Caco-2 (cell line): ENCODE measurements around the gene SSH2. TPM values are rescaled to one million over a fixed set of nuclear protein-coding genes. Genes with fewer than 3 reads are reported as not detected.

ENCODE experiments used
- BruUV-seq: library from RNA; stranded (reverse); fragments of 400-500 nt; replicated peaks from 2 replicates; lab custom pipeline; 2021; lab: Mats Ljungman, UMichigan
- CTCF ChIA-PET: fragments of 300-600 bp; sonication (Branson Sonifier 250); formaldehyde crosslinking; loops from one replicate; lab custom pipeline; 2022; ENCODE audit warnings: antibody characterized with exemption; lab: Charles Lee
- POLR2A ChIA-PET: fragments of 300-600 bp; sonication (Branson Sonifier 250); formaldehyde crosslinking; loops from one replicate; lab custom pipeline; 2022; ENCODE audit warnings: antibody characterized with exemption; lab: Charles Lee
- DNase-seq, 2 experiments: peaks; one replicate each; pipeline versions ENCODE4 v3.0.0 to v3.0.0-alpha.2; 2020 to 2022
- H3K27me3 ChIP-seq: replicated peaks from 2 replicates; pipeline ENCODE4 v1.6.0; 2011; ENCODE audit warnings: low read length; ENCODE audit not compliant: control insufficient read depth, insufficient read depth
- H3K36me3 ChIP-seq: 2 replicates; pipeline ENCODE4 v1.5.1; 2011; ENCODE audit warnings: low read length; ENCODE audit not compliant: control insufficient read depth, insufficient read depth
- H3K4me1 ChIP-seq: fragments of 250-450 bp; sonication (Bioruptor Pico); 2 replicates; pipeline ENCODE4 v1.5.1; 2020; ENCODE audit warnings: mild to moderate bottlenecking
- H3K4me3 ChIP-seq: 2 replicates; pipeline ENCODE4 v1.5.1; 2011; ENCODE audit warnings: low read depth, mild to moderate bottlenecking, control low read depth, low read length
- H3K9me3 ChIP-seq: fragments of 250-450 bp; sonication (Bioruptor Pico); 2 replicates; pipeline ENCODE4 v1.5.1; 2020; ENCODE audit warnings: mild to moderate bottlenecking, moderate library complexity
- H3K27ac Mint-ChIP-seq: one replicate; pipeline ENCODE4 v1.8.0; 2022; ENCODE audit warnings: mixed read lengths; ENCODE audit not compliant: unreplicated experiment
- H3K27me3 Mint-ChIP-seq: one replicate; pipeline ENCODE4 v1.8.0; 2022; ENCODE audit warnings: mixed read lengths; ENCODE audit not compliant: insufficient read depth, unreplicated experiment
- H3K36me3 Mint-ChIP-seq: one replicate; pipeline ENCODE4 v1.8.0; 2022; ENCODE audit warnings: mild to moderate bottlenecking, mixed read lengths; ENCODE audit not compliant: insufficient read depth, unreplicated experiment
- H3K4me1 Mint-ChIP-seq: one replicate; pipeline ENCODE4 v1.8.0; 2022; ENCODE audit warnings: low read depth, mixed read lengths; ENCODE audit not compliant: unreplicated experiment
- H3K4me3 Mint-ChIP-seq: one replicate; pipeline ENCODE4 v1.8.0; 2022; ENCODE audit warnings: mild to moderate bottlenecking, moderate library complexity, mixed read lengths; ENCODE audit not compliant: unreplicated experiment
- H3K9me3 Mint-ChIP-seq: one replicate; pipeline ENCODE4 v1.8.0; 2022; ENCODE audit warnings: mixed read lengths; ENCODE audit not compliant: unreplicated experiment
- CTCF ChIP-seq, 2 experiments: fragments of 200-600 bp in 1 of 2; IDR thresholded peaks; 1 replicate in 1 of 2; 2 replicates in 1 of 2; pipeline versions ENCODE4 v1.5.1 to v1.8.0; 2011 to 2022; ENCODE audit warnings: antibody characterized with exemption in 1 of 2, control low read depth in 1 of 2, inconsistent platforms in 1 of 2, low read depth in 1 of 2, low read length in 1 of 2, mild to moderate bottlenecking in 1 of 2, moderate library complexity in 1 of 2; ENCODE audit not compliant: insufficient read depth in 1 of 2, severe bottlenecking in 1 of 2, unreplicated experiment in 1 of 2
- intact Hi-C: fragments of 100-400 bp; cut with micrococcal nuclease; formaldehyde crosslinking; loops from one replicate; pipeline ENCODE4 v1.10.0; 2022; ENCODE audit not compliant: unreplicated experiment
- total RNA-seq: library from RNA; stranded (reverse); gene quantifications from 2 replicates; pipeline ENCODE4 v1.2.3, GENCODE V29; 2022

Gene SSH2
- total RNA-seq, 1 experiment from 2014 or later: 48.2 TPM

GRCh38 chr17:29766796-29767327, 163.2 kb downstream of the SSH2 start:
- intact Hi-C loops: no loop called here
- no peak for DNase-seq
- no peaks in the 10 kb centered on the region for H3K27me3 ChIP-seq
- H3K4me3 ChIP-seq: no peak overlapping the region
- BruUV-seq: no TSS peak
- CTCF ChIA-PET: no interaction called here
- no peaks in the 10 kb centered on the region; the same call in 1 of the 2 replicates for H3K4me1 ChIP-seq
- Mint-ChIP-seq H3K4me3 (no peak overlapping the region), H3K4me1 (no peaks in the 10 kb centered on the region), H3K36me3 (no peaks in the 10 kb centered on the region), H3K9me3 (no peaks in the 10 kb centered on the region), H3K27ac (no peak overlapping the region), H3K27me3 (no peaks in the 10 kb centered on the region)
- no peaks in the 10 kb centered on the region for H3K9me3 ChIP-seq
- no peak for TF ChIP-seq CTCF (IDR thresholded peaks at IDR 0.05; ENCODE audit: insufficient read depth in 1 of 2, low read depth in 1 of 2, low read length in 1 of 2, severe bottlenecking in 1 of 2, unreplicated experiment in 1 of 2)
- POLR2A ChIA-PET: no interaction called here
- H3K36me3 ChIP-seq: no peaks in the 10 kb centered on the region

- Mint-ChIP-seq H3K4me1 (peaks cover 6% of the 10 kb centered on the region), H3K27ac (no peak overlapping the region), H3K9me3 (no peaks in the 10 kb centered on the region), H3K36me3 (peaks cover 7% of the 10 kb centered on the region), H3K4me3 (no peak overlapping the region), H3K27me3 (no peaks in the 10 kb centered on the region)
- intact Hi-C loops: no loop called here
- no peaks in the 10 kb centered on the region for H3K27me3 ChIP-seq
- no peak overlapping the region for H3K4me3 ChIP-seq
- no peak for TF ChIP-seq CTCF (IDR thresholded peaks at IDR 0.05; ENCODE audit: insufficient read depth in 1 of 2, low read depth in 1 of 2, low read length in 1 of 2, severe bottlenecking in 1 of 2, unreplicated experiment in 1 of 2)
- ChIA-PET CTCF (no interaction called here), POLR2A (no interaction called here)
- H3K9me3 ChIP-seq: no peaks in the 10 kb centered on the region
- no TSS peak for BruUV-seq
- DNase-seq: no peak
- H3K36me3 ChIP-seq: no peaks in the 10 kb centered on the region
- H3K4me1 ChIP-seq: peaks cover 6% of the 10 kb centered on the region; the same call in 1 of the 2 replicates
Measured at GRCh38 chr17:29764748-29765147, 165.3 kb downstream of the SSH2 start.

GRCh38 chr17:29764217-29764616, 165.8 kb downstream of the SSH2 start:
- Histone ChIP-seq H3K4me1 (peaks cover 10% of the 10 kb centered on the region; the same call in 1 of the 2 replicates), H3K36me3 (no peaks in the 10 kb centered on the region), H3K27me3 (no peaks in the 10 kb centered on the region), H3K9me3 (no peaks in the 10 kb centered on the region), H3K4me3 (no peak overlapping the region)
- TF ChIP-seq CTCF (IDR thresholded peaks at IDR 0.05; ENCODE audit: insufficient read depth in 1 of 2, low read depth in 1 of 2, low read length in 1 of 2, severe bottlenecking in 1 of 2, unreplicated experiment in 1 of 2): no peak
- no peak for DNase-seq
- intact Hi-C loops: no loop called here
- H3K9me3 Mint-ChIP-seq: no peaks in the 10 kb centered on the region
- H3K4me3 Mint-ChIP-seq: no peak overlapping the region
- no peaks in the 10 kb centered on the region for H3K27me3 Mint-ChIP-seq
- no peak overlapping the region for H3K27ac Mint-ChIP-seq
- H3K4me1 Mint-ChIP-seq: peaks cover 9% of the 10 kb centered on the region
- BruUV-seq: no TSS peak
- H3K36me3 Mint-ChIP-seq: peaks cover 7% of the 10 kb centered on the region
- CTCF ChIA-PET: no interaction called here
- POLR2A ChIA-PET: no interaction called here
